GM12891 (cell line): ENCODE results near the gene GFPT2.

ENCODE experiments used
- DNase-seq: peaks from one replicate; pipeline ENCODE4 v3.0.0; 2011; ENCODE audit warnings: low spot score; ENCODE audit not compliant: insufficient read length
- FAIRE-seq: peaks from 2 replicates; lab custom pipeline; 2011; peaks lifted over from hg19 to GRCh38; lab: Jason Lieb, UNC
- PAX5 ChIP-seq: IDR thresholded peaks from 2 replicates; pipeline ENCODE4 v1.6.1; 2011; ENCODE audit warnings: low read length, moderate library complexity, mild to moderate bottlenecking; ENCODE audit not compliant: insufficient read depth, severe bottlenecking
- POLR2A ChIP-seq: IDR thresholded peaks from 2 replicates; pipeline ENCODE4 v1.6.1; 2011; ENCODE audit warnings: low read depth, low read length, control low read depth
- POLR2AphosphoS5 ChIP-seq: IDR thresholded peaks from 2 replicates; pipeline ENCODE4 v1.6.1; 2011; ENCODE audit warnings: low read depth, low read length, control low read depth
- POU2F2 ChIP-seq: IDR thresholded peaks from 2 replicates; pipeline ENCODE4 v1.6.1; 2011; ENCODE audit warnings: low read depth, mild to moderate bottlenecking, control low read depth, low read length, moderate library complexity
- SPI1 ChIP-seq: IDR thresholded peaks from 2 replicates; pipeline ENCODE4 v1.6.1; 2011; ENCODE audit warnings: low read depth, low read length, control low read depth
- TAF1 ChIP-seq: IDR thresholded peaks from 2 replicates; pipeline ENCODE4 v1.6.1; 2011; ENCODE audit warnings: low read depth, low read length, control low read depth

The GFPT2 gene

DNA sequence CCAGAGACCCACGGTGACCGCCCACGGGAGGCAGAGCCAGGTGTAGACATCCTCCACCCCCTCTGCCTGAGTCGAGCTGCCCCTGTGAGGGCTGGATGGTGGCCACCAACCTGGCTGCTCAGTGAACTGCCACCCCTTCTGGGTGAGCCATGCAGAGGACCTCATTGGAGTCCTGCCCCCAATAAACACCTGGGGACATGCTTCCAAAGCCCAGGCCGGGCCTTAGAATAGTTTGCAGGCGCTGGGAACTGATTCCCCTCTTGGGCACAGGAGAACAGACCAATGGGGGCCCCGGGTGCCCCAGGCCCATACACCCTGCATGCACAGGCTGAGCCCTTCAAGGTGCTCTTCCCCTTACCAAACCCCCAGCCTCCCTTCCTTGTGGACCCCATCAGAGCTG, 38.1 kb upstream of the GFPT2 start:
- DNase-seq (peak; percentile 9), FAIRE-seq (no peak)
- TF ChIP-seq POLR2AphosphoS5 (no peak), TAF1 (no peak), PAX5 (no peak), SPI1 (no peak), POLR2A (no peak), POU2F2 (no peak)

DNA sequence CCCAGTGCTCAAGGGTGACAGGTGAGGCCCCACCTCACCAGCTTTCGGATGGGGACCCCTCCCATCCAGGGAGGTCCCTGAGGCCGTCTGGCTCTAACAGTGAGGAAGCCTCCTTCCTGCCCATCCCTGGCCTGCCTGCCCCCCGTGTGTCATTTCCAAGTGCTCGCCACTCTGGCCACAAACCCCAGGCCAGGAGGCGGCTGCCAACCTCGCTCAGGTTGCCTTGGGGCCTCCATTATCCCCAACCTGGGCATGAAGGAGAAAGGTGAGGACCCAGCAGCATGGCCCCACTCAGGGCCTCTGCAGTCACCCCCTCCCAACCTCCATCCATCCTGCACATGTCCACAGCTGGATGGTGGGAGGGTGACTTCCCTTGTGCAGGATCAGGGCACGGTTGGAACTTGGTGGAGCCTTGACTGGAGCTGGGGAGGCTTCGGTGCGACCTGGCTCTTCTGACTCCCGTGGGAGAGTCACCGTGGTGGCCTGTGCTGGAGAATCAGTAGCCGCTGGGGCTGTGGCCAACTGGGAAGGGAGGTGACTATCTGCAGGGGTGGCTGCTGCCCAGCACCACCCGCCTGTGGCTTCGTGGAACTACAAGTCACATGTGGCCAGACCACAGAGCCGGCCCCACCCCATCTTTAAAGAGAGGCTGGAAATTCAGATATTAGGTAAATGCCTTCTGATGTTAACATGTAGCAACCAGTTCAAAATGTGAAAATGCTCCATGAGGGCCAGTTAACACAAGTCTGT, 37.5 kb upstream of the GFPT2 start:
- DNase-seq (no peak), FAIRE-seq (no peak)

DNA sequence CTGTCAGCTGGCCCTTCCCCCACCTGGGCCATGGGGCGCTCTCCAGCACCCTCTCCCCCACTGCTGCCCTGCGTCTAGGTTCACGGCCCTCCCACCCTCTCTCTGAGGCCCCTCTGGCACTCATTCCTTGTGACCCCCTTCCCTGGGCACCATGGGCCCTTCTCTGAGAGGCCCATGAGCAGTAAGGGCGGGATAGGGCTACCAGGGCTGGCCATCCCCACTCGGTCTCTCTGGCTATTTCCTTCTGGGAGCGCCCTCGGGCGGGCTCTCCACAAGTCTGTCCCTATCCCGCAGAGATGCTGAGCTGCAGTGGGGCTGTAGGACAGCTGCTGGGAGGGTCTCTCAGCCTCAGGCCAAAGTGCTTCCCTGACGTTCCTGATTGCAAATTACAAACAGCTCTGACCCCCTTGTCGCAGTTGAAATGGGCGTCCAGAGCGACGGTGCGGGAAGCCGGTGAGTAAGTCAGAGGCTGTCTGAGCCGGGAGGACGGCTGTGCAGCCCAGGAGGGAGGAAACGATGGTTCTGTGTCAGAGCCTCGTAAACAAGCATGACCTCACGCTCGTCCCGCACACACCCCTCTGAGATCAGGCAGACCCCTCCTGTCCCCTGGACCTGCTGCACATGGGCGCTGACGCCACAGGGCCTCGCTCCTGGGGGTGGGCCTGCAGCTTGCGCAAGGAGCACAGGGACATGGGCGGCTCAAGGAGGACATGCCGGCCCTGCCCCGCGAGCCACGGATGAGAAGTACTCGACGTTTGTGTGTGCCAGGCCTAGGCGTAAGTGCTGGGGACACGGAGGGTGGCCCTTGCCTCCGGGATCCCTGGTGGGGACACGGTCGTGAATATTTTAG, 36.3 kb upstream of the GFPT2 start:
- no peak for DNase-seq
- no peak for FAIRE-seq
- TF ChIP-seq PAX5 (no peak), POLR2AphosphoS5 (no peak), POLR2A (no peak), POU2F2 (no peak), TAF1 (no peak), SPI1 (no peak)

More for the DNA sequence above, 37.5 kb upstream of the GFPT2 start:
- TF ChIP-seq SPI1: no peak
- no peak for TF ChIP-seq POLR2AphosphoS5
- TF ChIP-seq TAF1: no peak
- no peak for TF ChIP-seq PAX5
- no peak for TF ChIP-seq POLR2A
- TF ChIP-seq POU2F2: no peak

GRCh38 chr5:180387798-180388197, 34.7 kb upstream of the GFPT2 start:
- FAIRE-seq: no peak
- DNase-seq: no peak
- TF ChIP-seq PAX5 (no peak), POLR2A (no peak), SPI1 (no peak), POU2F2 (no peak), TAF1 (no peak), POLR2AphosphoS5 (no peak)

GRCh38 chr5:180382926-180383325, 29.8 kb upstream of the GFPT2 start:
- no peak for FAIRE-seq
- DNase-seq: no peak
- TF ChIP-seq TAF1: no peak
- TF ChIP-seq SPI1: no peak
- TF ChIP-seq POLR2AphosphoS5: no peak
- TF ChIP-seq PAX5: no peak
- TF ChIP-seq POU2F2: no peak
- no peak for TF ChIP-seq POLR2A

DNA sequence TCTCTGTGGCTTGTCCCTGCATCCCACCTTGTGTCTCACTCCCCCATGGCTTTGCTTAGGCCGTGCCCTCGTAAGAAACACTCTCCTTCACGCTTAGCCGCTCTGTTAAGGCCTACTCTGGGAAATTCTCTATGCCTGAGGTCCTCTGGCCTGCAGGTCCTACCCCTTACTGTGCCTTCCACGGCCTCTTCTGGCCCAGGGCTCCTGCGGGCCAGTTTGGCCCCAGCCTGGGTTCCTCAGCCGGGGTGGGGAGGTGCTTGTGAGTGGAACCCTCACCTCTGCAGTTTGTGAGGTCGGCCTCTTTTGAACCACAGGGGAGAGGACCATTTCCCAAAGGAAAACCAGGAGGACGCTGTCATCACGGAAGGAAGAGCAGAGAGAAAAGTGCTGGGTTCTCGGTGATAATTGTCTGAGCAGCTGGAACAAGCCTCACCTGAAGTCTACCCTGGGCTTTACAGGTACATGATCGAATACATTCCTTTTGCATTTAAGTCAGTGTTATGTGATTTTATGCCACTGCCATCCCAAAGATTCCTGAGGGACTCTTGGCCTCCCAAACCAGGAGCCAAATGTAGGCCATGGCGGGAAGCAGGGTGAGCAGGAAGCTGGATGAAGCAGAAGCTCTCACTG, 28.8 kb upstream of the GFPT2 start:
- TF ChIP-seq TAF1: no peak
- TF ChIP-seq POLR2A: no peak
- TF ChIP-seq SPI1: no peak
- no peak for TF ChIP-seq POU2F2
- TF ChIP-seq POLR2AphosphoS5: no peak
- TF ChIP-seq PAX5: no peak
- no peak for FAIRE-seq
- no peak for DNase-seq

GRCh38 chr5:180381428-180381827, 28.3 kb upstream of the GFPT2 start:
- TF ChIP-seq SPI1 (no peak), PAX5 (no peak), POU2F2 (no peak), TAF1 (no peak), POLR2A (no peak), POLR2AphosphoS5 (no peak)
- DNase-seq (no peak), FAIRE-seq (no peak)

GRCh38 chr5:180380856-180381255, 27.7 kb upstream of the GFPT2 start:
- FAIRE-seq (no peak), DNase-seq (no peak)
- TF ChIP-seq SPI1 (no peak), PAX5 (no peak), POLR2AphosphoS5 (no peak), POLR2A (no peak), POU2F2 (no peak), TAF1 (no peak)

GRCh38 chr5:180380441-180380840, 27.3 kb upstream of the GFPT2 start:
- DNase-seq (no peak), FAIRE-seq (no peak)
- TF ChIP-seq POLR2AphosphoS5 (no peak), TAF1 (no peak), POLR2A (no peak)
